Loucy (cell line): ENCODE data around the gene HOXA7.

Experiments
- H2AFZ ChIP-seq: fragments of 200-600 bp; sonication (generic); 2 replicates; pipeline ENCODE4 v1.6.0; 2016; ENCODE audit warnings: antibody characterized with exemption, mild to moderate bottlenecking, low read length, moderate library complexity
- H3F3A ChIP-seq: fragments of 200-600 bp; 2 replicates; pipeline ENCODE4 v1.6.0; 2016; ENCODE audit warnings: antibody characterized with exemption, low read depth, mild to moderate bottlenecking
- H3K27me3 ChIP-seq: fragments of 200-600 bp; sonication (generic); 2 replicates; pipeline ENCODE4 v1.6.1; 2014; ENCODE audit warnings: low read length, mild to moderate bottlenecking; ENCODE audit not compliant: insufficient read depth, poor library complexity, severe bottlenecking
- H3K36me3 ChIP-seq: fragments of 200-600 bp; sonication (generic); 2 replicates; pipeline ENCODE4 v1.6.1; 2016; ENCODE audit warnings: low read length; ENCODE audit not compliant: insufficient read depth
- H3K4me1 ChIP-seq: fragments of 200-600 bp; sonication (generic); 2 replicates; pipeline ENCODE4 v1.5.1; 2014; ENCODE audit warnings: low read length, mild to moderate bottlenecking; ENCODE audit not compliant: insufficient read depth, poor library complexity, severe bottlenecking
- H3K4me2 ChIP-seq: fragments of 200-600 bp; sonication (generic); 2 replicates; pipeline ENCODE4 v1.6.0; 2014; ENCODE audit warnings: antibody characterized with exemption, low read length, low read depth, mild to moderate bottlenecking; ENCODE audit not compliant: poor library complexity, severe bottlenecking
- H3K4me3 ChIP-seq: fragments of 200-600 bp; sonication (generic); 2 replicates; pipeline ENCODE4 v1.5.1; 2014; ENCODE audit warnings: low read length, mild to moderate bottlenecking, mixed read lengths; ENCODE audit not compliant: poor library complexity, severe bottlenecking
- H3K79me2 ChIP-seq: fragments of 200-600 bp; sonication (generic); 2 replicates; pipeline ENCODE4 v1.6.1; 2014; ENCODE audit warnings: low read length; ENCODE audit not compliant: insufficient read depth
- H3K9ac ChIP-seq: fragments of 200-600 bp; sonication (generic); 2 replicates; pipeline ENCODE4 v1.6.0; 2014; ENCODE audit warnings: mild to moderate bottlenecking, low read depth, low read length, moderate library complexity; ENCODE audit not compliant: poor library complexity, severe bottlenecking
- H3K9me2 ChIP-seq: fragments of 200-600 bp; sonication (generic); replicated peaks from 2 replicates; pipeline ENCODE4 v1.6.1; 2016; ENCODE audit warnings: low read depth, low read length, mixed read lengths
- H3K9me3 ChIP-seq: fragments of 200-600 bp; sonication (generic); 2 replicates; pipeline ENCODE4 v1.6.1; 2014; ENCODE audit warnings: mild to moderate bottlenecking, antibody characterized with exemption, low read length, low read depth; ENCODE audit not compliant: insufficient read depth
- H4K20me1 ChIP-seq: fragments of 200-600 bp; sonication (generic); 2 replicates; pipeline ENCODE4 v1.6.0; 2014; ENCODE audit warnings: antibody characterized with exemption, low read length, mild to moderate bottlenecking; ENCODE audit not compliant: insufficient read depth, poor library complexity, severe bottlenecking
- CTCF ChIP-seq: fragments of 200-600 bp; sonication (generic); conservative IDR thresholded peaks from 2 replicates; pipeline ENCODE4 v1.5.1; 2014; ENCODE audit warnings: mild to moderate bottlenecking, antibody characterized with exemption, low read length
- EZH2phosphoT487 ChIP-seq: fragments of 200-600 bp; IDR thresholded peaks from 2 replicates; pipeline ENCODE4 v1.6.1; 2018; ENCODE audit warnings: antibody characterized with exemption, mild to moderate bottlenecking, moderate library complexity, borderline replicate concordance

Gene HOXA7

DNA sequence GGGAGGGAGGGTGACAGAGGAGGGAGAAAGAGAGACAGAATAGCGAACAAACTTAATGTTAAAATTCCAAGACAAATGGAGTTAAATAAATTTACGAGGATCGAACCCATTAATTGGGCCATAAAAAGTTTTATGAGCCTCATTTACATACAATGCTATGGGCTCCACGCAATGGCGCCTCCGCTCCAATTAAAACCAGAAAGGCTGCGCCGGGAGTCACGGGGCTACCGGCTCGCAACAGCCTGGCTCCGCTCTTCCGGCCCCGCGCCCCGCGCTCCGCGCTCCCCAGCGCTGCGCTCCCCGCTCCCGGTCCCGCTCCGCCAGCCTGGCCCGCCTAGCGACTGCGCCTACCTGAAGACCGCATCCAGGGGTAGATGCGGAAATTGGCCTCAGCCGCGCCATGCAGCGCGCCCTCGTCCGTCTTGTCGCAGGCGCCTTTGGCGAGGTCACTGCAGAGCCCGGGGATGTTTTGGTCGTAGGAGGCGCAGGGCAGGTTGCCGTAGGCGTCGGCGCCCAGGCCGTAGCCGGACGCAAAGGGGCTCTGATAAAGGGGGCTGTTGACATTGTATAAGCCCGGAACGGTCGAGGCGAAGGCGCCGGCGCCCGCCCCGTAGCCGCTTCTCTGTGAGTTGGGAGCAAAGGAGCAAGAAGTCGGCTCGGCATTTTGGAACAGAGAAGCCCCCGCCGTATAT is 513 bp downstream of the HOXA7 start:
- peaks cover 14% of the 10 kb centered on the region for H3K27me3 ChIP-seq
- no peaks in the 10 kb centered on the region for H3F3A ChIP-seq
- H3K36me3 ChIP-seq, result 0 out of 2 replicates have a peak, but pooled peaks cover 3% of the 10 kb centered on the region
- H3K9me2 ChIP-seq, result no peaks in the 10 kb centered on the region
- H4K20me1 ChIP-seq, result peaks cover 14% of the 10 kb centered on the region
- no peak overlapping the region for H2AFZ ChIP-seq
- no peaks in the 10 kb centered on the region for H3K9me3 ChIP-seq
- H3K4me1 ChIP-seq, result peaks cover 29% of the 10 kb centered on the region
- peak overlapping the region; percentile 91 for H3K4me2 ChIP-seq
- peak overlapping the region; percentile 94 for H3K4me3 ChIP-seq
- H3K79me2 ChIP-seq, result peaks cover 99% of the 10 kb centered on the region
- H3K9ac ChIP-seq, result peak overlapping the region; percentile 99
- TF ChIP-seq CTCF (no peak), EZH2phosphoT487 (no peak)

DNA sequence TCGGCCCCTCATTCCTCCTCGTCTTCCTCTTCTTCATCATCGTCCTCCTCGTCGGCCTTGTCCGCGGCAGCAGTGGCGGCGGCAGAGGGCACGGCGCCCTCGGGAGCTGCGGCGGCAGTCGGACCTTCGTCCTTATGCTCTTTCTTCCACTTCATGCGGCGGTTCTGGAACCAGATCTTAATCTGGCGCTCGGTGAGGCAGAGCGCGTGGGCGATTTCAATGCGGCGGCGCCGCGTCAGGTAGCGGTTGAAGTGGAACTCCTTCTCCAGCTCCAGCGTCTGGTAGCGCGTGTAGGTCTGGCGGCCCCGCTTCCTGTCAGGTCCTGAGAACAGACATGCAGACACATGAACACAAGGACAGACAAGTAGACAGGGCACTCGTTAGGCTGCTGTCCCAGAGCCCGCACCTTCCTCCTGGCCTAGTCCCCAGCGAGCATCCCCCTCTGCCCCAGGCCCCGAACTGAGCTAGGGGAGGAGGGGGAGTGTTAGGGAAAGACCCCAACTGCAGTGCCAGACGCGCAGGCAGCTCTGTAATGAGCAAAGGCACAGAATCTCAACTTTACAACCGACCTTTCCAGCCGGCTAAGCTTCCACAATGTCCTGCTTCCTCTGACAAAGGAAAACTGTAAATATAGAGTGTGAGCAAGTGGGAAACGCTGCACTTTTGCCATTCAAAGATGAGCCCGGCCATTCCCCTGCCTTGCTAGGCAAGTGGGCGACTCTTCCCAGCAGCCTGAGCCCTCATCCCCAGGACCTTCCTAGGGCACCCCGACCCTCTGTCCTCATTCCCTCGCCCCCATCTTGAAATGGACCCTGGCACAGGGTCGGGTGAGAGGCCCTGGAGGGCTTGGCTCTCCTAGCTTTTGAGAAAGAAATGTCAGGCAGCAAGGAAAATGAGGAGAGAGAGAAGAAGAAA is 1.3 kb downstream of the HOXA7 start:
- TF ChIP-seq CTCF, result no peak
- TF ChIP-seq EZH2phosphoT487, result no peak
- peaks cover 20% of the 10 kb centered on the region for H3K27me3 ChIP-seq
- peaks cover 20% of the 10 kb centered on the region for H4K20me1 ChIP-seq
- H2AFZ ChIP-seq, result no peak overlapping the region
- H3K4me1 ChIP-seq, result peaks cover 29% of the 10 kb centered on the region
- H3K36me3 ChIP-seq, result peaks cover 7% of the 10 kb centered on the region; the same call in 1 of the 2 replicates
- H3K4me3 ChIP-seq, result peak overlapping the region; percentile 94
- no peaks in the 10 kb centered on the region for H3K9me2 ChIP-seq
- peak overlapping the region; percentile 99 for H3K9ac ChIP-seq
- peak overlapping the region; percentile 91 for H3K4me2 ChIP-seq
- no peaks in the 10 kb centered on the region for H3F3A ChIP-seq
- H3K9me3 ChIP-seq, result no peaks in the 10 kb centered on the region
- peaks cover 100% of the 10 kb centered on the region for H3K79me2 ChIP-seq

DNA sequence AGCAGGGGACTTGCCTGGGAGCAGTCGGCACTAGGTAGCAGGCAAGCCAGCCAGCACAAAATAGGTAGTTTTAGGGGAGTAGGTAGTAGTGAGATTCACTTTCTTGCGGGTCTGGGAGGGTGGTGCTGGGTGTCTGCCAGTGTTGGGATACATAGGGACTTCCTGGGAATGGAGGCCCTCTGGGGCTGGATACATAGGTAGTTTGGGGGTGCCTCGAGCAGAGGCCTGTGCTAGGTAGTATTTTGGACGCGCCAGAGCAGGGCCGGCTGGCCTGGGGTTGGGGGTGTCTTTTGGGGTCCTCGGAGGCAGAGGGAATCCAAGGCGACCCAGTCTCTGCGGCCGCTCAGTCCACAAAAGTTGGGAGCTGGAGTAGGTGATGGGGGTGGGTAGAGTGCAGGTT is 2.1 kb downstream of the HOXA7 start:
- Histone ChIP-seq H3K9me3 (no peaks in the 10 kb centered on the region), H3K79me2 (peaks cover 100% of the 10 kb centered on the region), H3K36me3 (peaks cover 13% of the 10 kb centered on the region; the same call in 1 of the 2 replicates), H4K20me1 (peaks cover 28% of the 10 kb centered on the region), H3K27me3 (peaks cover 25% of the 10 kb centered on the region), H3K4me1 (peaks cover 29% of the 10 kb centered on the region), H2AFZ (no peak overlapping the region), H3F3A (no peaks in the 10 kb centered on the region), H3K9ac (peak overlapping the region; percentile 99), H3K4me3 (peak overlapping the region; percentile 94), H3K9me2 (no peaks in the 10 kb centered on the region), H3K4me2 (peak overlapping the region; percentile 91)
- TF ChIP-seq CTCF, result no peak
- no peak for TF ChIP-seq EZH2phosphoT487
